HG03103 (cell line): ENCODE results near the gene SOX11.
"Not testable (repeated sequence)": the region's sequence is repeated elsewhere in the genome, so short reads cannot be mapped to it uniquely, and the experiment has no call there.

Source experiments
- ATAC-seq: cut with Tn5 transposase; IDR thresholded peaks from one replicate; pipeline ENCODE4 v1.9.1; 2021; ENCODE audit warnings: low read depth; ENCODE audit not compliant: unreplicated experiment

SOX11 gene

DNA sequence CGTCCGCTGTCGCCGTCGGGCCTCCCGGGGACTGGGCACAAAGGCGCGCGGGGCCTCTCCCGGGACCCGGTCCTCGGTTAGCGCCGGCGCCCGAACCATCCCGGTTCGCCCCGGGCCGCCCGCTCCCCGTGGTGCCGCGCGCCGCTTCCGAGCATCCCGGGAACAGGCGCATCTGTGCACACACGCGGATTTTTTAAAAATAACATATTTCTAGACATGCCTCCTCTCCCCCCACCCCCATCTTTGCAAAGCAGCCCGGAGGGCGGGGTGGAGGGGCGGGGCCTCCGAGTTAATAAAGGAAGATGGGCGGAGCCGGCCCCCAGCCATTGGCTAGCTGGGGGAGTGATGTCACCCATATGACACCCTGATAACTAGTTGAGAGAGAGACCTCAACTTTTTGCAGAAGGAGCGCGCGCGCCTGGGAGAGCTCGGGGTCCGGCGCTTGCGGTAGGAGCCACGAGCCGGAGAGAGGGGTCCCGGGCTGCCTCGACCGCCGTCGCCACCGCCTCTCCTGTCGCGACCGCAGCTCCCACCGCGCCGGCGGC lies at the start of gene SOX11:
SOX11 (plus strand) TSS at position 400 of the 545 bp plus-strand sequence. CDS start 338 bp downstream, outside the sequence.
- no peak for ATAC-seq

DNA sequence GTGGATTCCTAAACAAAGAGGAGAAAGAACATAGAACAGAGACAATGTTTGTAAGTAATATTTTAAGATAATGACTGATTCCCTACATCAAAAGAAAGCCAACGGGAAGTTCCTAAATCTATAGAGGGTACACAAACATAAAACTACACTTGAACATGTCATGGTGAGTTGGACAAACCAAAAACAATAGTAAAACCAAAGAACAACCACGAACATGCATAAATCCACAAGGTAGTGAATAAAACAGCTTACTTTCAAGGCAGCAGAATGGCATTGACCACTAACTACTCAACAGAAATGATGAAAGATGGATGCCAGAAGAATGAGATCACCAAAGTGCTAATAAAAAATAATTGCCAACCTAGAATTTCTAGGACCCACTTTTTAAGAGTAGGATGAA lies 39.5 kb upstream of the SOX11 start:
- not testable (repeated sequence) for ATAC-seq

DNA sequence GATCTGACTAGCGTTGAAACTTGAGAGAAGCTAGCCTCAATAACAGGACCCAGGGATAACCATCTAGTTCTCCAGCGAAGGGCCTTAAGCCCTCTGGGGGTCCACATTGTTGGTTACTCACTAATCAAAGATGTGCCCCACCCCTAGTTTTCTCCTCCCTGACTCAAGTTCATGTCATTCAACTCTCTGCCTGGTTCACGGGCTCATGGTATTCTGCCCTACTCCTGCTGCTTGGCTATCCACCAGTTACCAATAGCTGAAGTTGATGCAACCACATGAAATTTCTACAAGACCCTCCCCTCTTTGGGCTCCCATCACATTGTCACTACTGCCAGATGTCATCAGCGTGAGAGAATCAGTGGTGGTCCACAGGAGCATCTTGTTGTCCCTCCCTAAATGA lies 38.4 kb upstream of the SOX11 start:
- not testable (repeated sequence) for ATAC-seq

DNA sequence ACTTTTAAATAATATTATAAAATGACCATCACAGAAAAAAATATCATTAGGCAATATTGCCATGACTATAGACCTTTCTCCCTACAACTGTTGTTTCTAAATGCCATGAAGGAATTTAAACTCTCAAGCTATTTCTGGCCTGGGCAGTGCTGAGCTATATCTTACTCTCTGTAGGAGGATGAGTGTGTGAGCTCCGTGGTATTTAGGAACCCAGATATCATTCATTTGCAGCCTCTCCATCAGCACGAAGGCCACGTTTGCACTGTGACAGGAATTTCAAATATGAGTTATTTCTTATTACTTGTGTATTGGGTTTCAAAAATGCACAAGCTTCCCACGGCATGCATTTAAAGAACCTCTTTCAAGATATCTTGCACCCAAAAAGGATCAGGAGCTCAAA lies 35.0 kb upstream of the SOX11 start:
- ATAC-seq: no peak

DNA sequence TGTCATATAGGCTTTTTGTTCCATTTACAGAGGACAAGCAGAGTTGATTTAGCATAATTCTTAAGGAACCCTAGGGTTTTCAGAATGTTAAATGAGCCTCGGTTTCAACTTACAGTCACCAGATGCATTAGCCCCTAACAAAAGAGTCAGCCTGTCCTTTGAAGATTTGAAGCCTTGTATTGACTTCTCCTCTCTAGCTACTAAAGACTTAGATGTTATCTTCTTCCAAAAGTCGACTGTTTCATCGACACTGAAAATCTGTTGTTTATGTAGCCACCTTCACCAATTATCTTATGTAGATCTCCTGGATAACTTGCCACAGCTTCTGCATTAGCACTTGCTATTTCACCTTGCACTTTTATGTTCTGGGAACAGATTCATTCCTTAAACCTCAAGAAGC lies 31.6 kb upstream of the SOX11 start:
- ATAC-seq: no peak

DNA sequence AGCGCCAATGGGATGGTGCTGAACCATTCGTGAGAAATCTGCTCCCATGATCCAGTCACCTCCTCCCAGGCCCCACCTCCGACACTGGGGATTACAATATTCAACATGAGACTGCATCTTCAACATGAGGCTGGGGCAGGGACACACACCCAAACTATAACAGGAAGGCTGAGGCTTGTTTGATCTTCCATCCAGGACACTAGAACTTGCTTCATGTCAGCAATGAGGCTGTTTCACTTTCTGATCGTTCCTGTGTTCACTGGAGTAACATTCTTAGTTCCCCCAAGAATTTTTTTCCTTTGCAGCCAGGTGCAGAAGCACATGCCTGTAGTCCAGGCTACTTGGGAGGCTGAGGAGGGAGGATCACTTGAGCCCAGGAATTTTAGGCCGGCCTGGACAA lies 30.8 kb upstream of the SOX11 start:
- ATAC-seq: no peak

DNA sequence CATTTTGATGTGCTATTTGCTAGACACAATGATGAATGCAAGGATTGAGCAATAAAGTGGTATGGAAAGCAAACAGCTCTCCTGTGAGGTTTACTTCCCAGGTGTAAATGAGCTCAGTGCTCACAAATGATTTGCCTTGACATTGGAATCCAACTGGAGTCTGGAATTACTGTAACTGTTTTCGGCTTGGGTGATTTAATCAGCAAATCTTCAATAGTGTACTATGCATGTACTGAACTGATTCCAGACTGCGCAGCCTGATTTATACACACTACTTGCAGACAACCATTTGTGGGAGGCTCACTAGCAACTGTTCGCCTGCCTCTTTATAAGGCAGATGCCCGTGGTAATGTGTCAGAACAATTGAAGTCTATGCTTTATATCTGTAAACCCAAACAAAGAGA lies 27.9 kb upstream of the SOX11 start:
- ATAC-seq: no peak

DNA sequence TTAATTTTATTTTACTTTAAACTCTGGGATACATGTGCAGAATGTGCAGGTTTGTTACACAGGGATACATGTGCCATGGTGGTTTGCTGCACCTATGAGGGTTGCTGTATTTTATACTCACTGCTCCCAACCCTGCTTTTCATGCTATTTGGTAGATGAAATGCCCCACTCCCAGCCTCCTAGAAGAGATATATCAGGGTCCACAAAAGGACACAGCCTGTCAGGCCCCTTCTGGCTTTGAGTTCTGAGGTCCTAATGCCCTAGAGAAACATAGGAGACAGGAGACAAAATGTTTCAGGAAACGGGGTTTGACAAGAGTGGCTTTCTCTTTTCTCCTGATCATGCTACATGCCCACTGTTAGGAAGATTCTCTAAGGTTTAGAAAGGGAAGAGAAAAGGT lies 27.1 kb upstream of the SOX11 start:
- no peak for ATAC-seq

DNA sequence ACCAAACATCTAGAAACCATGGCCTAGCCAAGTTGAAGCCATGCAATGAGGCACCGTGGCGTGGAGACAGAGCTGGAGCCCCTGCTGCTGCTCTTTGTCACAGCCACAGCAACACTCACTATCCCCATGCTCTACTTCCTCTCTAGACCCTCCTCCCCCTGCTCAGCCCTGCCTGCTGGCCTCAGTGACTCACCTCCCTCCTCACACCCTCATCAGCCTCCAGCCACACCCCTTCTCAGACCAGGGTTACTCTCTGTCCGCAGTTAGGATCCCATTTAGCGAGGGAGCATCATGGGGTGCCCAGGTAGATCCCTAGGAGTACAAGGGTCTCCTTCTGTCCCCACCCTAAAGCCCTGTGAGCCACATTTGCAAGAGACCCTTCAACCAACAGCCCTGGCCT lies 25.4 kb upstream of the SOX11 start:
- no peak for ATAC-seq

DNA sequence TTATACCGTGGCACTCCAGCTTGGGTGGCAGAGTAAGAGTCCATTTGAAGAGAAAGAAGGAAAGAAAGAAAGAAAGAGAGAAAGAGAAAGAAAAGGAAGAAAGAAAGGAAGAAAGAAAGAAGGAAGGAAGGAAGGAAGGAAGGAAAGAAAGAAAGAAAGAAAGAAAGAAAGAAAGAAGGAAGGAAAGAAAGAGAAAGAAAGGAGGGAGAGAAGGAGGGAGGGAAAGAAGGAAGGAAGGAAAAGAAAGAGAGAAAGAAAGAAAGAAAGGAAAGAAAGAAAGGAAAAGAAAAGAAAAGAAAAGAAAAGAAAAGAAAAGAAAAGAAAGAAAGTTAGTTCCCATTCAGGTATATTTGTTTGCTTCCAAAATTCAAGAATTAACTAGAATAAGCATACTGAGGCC lies 24.5 kb upstream of the SOX11 start:
- not testable (repeated sequence) for ATAC-seq

DNA sequence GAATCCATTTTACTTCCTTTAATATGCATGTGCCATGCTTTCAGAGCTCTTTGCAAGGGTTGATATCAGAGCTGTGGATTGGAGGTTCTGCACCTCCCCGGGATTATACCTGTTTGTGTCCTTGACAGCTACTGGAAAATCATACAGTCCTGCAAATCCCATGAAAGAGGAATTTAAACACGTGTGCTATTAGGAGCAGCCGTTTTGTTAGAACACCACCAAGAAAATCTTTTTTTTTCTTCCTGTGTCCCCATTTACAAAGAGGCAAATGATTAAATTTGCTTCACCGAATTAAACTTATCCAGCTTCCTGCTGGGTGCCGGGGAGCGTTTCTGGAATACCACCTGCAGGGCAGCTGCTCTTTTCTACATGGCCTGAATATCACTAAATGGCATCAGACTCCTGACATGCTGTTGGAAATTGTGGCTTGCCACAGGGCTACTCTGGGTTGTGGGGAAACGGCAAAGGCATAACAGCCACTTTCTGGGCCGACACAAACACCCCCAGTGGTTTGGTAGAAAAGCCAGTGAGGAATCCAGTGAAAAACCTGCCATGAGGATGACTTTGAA lies 23.4 kb upstream of the SOX11 start:
- no peak for ATAC-seq

DNA sequence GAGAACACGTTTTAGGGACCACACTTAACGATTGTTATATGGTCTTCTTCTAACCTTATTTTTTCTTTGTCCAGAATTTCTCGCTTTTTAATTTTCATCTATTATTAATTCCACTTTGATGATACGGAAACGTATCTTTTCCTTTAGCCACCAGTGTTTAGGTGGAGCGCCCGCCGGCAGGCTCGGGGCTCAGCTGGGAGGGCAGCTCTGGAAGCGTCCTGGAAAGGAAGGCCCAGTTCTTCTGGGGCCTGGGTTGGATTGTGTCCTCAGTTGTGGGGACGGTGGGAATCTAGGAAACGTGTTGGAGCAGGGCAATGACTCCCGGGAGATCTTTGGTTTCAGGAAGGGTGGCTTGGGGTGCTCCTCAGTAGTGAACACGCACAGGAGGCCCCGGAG lies 19.4 kb upstream of the SOX11 start:
- ATAC-seq: no peak

DNA sequence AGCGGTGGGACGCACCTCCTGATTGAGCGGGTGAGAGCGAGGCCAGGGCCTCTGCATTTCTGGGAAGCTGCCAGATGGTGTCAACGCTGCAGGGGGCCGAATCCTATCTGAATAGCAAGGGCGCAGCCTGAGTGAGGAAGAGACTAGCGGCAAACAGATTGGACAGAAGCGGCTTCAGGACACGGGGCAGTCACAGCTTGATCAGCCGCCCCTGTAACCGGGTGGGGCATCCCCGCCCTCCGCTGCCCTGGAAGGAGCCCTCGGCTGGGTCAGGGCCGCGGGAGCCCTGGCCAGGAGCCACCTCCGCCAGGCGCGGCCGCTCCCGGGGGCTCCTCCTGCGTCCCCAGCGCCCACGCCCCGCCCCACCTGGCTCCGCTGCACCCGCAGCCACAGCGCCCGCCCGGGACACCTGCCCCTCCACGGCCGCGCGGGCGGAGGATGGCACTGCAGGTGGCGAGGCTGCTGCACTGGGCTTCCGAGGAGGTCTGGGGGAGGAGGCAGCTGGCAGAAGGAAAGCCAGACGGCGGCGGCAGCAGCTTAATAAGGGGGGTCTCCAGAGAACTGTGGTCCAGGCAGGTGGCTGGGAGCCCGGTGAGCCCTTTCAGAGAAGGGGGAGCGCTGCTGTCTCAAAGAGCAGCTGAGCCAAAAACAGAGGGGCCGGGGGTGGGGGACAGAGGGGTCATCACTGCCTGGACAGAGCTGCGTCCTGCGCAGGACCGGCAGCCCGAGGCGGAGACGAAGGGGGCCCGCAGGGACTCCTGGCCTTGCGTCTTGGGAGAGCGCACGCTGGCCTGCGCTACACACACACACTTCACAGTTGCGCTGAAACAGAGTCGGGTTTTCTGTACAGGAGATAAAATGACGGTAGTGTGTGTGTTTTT lies 18.8 kb upstream of the SOX11 start:
- ATAC-seq: no peak

DNA sequence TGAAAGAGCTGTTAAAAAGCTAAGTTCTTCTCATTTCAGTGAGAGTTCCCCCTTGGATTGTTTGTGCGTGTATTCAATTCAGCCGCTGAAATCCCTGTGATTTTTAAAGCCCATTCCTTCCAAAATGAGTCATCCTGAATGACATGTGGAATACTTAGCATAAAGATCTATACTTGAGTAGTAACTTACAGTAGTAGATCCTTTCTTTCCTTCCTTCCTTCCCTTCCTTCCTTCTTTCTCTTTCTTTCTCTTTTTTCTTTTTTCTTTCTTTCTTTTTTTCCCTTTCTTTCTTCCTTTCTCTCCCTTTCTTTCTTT lies 18.2 kb upstream of the SOX11 start:
- ATAC-seq: no peak

DNA sequence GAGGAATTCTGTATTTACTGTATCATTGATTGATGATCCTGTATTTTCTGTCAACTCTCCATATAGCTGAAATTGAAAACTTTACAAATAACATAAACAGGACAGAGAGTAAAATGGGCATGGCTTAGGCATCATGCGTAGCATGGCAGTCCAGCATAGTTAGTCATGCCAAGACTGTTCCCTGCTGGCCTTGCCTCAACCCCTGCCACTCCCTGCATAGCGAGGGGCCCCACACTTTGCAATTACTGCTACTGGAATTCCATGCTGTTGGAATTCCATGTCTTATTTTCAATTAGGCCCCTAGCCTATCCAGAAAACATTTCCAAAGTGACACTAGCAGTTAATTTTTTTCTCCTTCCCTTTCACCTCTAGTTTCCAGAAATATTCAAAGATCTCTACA lies 15.1 kb upstream of the SOX11 start:
- no peak for ATAC-seq

DNA sequence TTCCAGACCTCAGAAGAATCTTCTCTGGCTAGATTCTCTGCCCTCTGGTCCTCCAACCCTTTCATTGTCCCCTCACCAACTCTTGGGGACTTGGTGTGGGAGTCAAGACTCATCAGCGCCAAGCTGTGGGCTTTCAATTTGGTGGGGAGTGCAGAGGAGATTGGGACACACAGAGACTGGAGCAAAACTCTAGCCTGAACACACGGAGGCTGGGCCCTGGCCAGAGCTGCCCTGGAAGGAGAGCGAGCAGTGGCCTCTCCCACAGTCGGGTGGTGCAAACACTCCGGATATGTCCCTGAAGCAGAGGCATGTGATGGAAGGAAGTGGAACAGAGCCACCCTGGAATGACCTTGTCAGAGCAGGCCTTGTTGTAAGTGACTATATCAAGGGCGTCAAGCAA lies 8.7 kb upstream of the SOX11 start:
- ATAC-seq: no peak

DNA sequence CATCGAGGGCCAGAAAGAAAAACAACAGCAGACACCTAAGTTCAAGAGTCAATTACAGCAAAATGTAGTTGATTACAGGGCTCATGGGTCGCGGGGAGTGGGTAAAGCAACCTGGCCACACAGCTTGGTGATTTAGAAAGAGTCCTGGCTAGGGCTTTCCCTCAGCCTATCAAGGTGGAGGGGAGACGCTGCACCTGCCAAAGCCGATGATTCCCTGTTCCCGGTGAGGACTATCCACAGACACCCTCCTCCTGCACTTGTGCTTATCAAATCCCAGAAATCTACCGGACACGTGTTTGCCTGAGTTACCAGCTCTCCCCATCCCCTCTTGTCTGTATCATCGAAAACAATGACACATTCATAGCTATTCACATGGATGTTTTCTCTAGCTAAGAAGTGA lies 7.0 kb upstream of the SOX11 start:
- no peak for ATAC-seq

DNA sequence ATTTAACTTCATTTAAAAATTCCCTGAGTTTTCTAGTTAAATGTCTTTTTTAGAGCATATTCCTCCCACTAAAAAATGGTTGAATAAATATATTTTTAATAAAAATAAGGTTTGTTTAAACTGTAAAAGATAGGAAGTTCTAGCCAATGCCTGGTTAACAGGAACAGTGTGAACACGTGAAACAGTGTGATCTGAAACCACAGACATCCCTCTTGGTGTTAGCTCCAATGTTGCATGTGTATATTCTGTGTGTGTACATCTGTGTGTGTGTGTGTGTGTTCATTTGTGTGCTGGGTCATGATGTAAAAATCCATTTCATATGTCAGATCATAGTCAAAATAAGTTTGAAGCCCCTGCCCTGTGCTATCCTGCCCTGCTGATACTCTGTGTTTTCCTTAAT lies 6.1 kb upstream of the SOX11 start:
- ATAC-seq: no peak

DNA sequence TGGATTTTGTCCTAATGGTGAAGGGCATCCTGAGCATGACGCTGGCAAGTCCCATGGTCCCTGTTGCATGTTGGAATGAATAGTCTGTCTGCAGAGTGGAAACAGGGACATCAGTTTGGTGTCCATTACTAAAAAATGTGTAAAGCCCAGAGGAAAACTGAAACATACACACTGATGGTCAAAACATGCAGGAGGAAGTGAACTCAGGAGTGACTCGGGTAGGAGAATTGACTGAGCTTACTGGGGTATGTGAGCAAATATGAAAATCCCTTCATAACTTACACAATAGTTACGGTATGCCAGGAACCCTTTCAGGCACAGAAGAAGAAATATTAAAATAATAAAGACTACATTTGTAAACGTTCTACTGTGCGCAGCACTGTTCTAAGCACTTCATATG lies 5.6 kb upstream of the SOX11 start:
- ATAC-seq: no peak

DNA sequence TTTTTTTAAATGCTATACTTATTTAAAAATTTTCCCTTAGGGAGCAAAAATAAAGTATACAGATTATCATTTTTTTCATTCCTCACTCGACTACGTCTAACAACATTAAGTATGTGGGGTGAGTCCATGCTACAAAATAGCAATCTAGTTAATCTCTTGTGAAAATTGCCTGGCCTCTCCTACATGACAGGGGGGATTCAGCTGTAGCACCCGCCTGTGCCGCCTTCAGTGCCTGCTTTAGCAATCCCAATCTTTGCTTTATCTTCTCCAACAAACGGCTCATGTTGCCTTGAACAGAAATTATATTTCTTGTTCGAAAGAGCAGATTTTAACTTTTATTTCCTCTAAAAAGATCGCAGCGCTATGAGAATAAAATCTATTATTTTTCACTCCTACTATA lies 2.4 kb upstream of the SOX11 start:
- no peak for ATAC-seq

DNA sequence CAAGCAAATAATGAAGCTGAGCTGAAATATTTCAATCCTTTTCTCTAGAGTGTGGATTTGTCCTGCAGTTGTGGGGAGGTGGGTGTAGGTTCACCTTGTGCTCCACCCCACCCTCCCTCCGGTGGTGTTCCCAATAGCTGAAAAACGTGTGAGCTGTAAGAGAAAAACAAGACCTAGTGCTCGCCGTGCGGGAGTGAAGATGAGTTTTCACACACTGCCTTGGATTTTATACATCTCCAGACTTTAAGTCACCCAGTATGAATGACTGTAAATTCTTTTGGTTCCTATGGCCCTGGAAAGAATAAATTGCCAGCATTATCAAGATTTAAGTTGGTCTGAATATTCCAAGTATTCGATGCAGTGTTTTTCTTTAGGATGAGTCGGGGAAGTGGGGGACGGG lies 1.9 kb upstream of the SOX11 start:
- ATAC-seq: no peak

DNA sequence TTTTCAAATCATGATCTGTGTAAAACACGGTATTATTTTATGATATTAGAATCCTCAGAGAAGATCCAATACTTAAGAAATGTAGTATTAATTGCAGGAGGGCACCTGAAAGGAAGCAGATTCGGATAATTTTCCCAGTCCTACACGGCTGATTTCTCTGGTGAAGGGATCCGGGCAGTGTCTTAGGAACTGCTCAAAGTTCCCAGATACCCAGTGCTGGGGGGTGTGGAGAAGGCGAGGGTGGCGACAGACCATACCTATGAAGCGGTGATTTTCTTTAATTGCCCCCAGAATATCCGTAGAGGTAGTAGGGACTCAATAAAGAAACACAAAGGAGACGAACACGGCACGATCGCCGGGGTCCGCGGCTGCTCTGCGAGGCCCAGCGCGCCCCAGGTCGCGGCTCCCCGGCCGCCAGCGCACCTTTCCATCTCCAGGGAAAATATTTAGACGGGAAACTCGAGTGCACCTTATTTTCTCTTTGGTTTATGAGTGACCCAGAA lies 1.4 kb upstream of the SOX11 start:
- no peak for ATAC-seq
